CD4-positive, alpha-beta T cell treated with Interleukin-15 for 4 hours (primary cell): ENCODE results near the gene THEMIS.
"Not testable (repeated sequence)": the region's sequence is repeated elsewhere in the genome, so short reads cannot be mapped to it uniquely, and the experiment has no call there.

Experiments used
- DNase-seq: peaks from one replicate; pipeline ENCODE4 v3.0.0-alpha.2; 2020; ENCODE audit warnings: low spot score

Gene THEMIS

GRCh38 chr6:127900935-127901334, at the start of gene THEMIS:
TSS of gene THEMIS (minus strand) at chr6:127901058. CDS start at chr6:127900932, 126 bp downstream.
- DNase-seq, result peak; percentile 70

GRCh38 chr6:127949251-127949650, 48.4 kb upstream of the THEMIS start:
- no peak for DNase-seq

- DNase-seq, result no peak
Measured at GRCh38 chr6:127946388-127946787, 45.5 kb upstream of the THEMIS start.

- DNase-seq, result no peak
Measured at GRCh38 chr6:127945434-127946097, 44.7 kb upstream of the THEMIS start.

- no peak for DNase-seq
Measured at GRCh38 chr6:127941228-127941627, 40.4 kb upstream of the THEMIS start.

- DNase-seq, result no peak
Measured at GRCh38 chr6:127939442-127940066, 38.7 kb upstream of the THEMIS start.

- DNase-seq, result peak; percentile 50
Measured at GRCh38 chr6:127938701-127939100, 37.8 kb upstream of the THEMIS start.

- DNase-seq, result no peak
Measured at GRCh38 chr6:127937747-127938146, 36.9 kb upstream of the THEMIS start.

GRCh38 chr6:127937102-127937501, 36.2 kb upstream of the THEMIS start:
- DNase-seq, result no peak

GRCh38 chr6:127934956-127935355, 34.1 kb upstream of the THEMIS start:
- no peak for DNase-seq

GRCh38 chr6:127933852-127934840, 33.3 kb upstream of the THEMIS start:
- DNase-seq, result peak; percentile 74

GRCh38 chr6:127933137-127933536, 32.3 kb upstream of the THEMIS start:
- DNase-seq, result no peak

- DNase-seq, result no peak
Measured at GRCh38 chr6:127932708-127933107, 31.9 kb upstream of the THEMIS start.

- DNase-seq, result not testable (repeated sequence)
Measured at GRCh38 chr6:127926441-127926840, 25.6 kb upstream of the THEMIS start.

GRCh38 chr6:127924440-127924839, 23.6 kb upstream of the THEMIS start:
- DNase-seq, result no peak

GRCh38 chr6:127924031-127924430, 23.2 kb upstream of the THEMIS start:
- DNase-seq, result no peak

- no peak for DNase-seq
Measured at GRCh38 chr6:127923135-127923534, 22.3 kb upstream of the THEMIS start.

- no peak for DNase-seq
Measured at GRCh38 chr6:127921982-127922381, 21.1 kb upstream of the THEMIS start.

- no peak for DNase-seq
Measured at GRCh38 chr6:127920804-127921203, 19.9 kb upstream of the THEMIS start.

- peak; percentile 73 for DNase-seq
Measured at GRCh38 chr6:127918506-127919427, 17.9 kb upstream of the THEMIS start.

GRCh38 chr6:127917766-127918165, 16.9 kb upstream of the THEMIS start:
- DNase-seq, result no peak

- DNase-seq, result no peak
Measured at GRCh38 chr6:127914240-127914639, 13.4 kb upstream of the THEMIS start.
